ENCODE measurements around the gene JMJD4. TPM values are rescaled to one million over a fixed set of nuclear protein-coding genes. Genes with fewer than 3 reads are reported as not detected.

The JMJD4 gene
- total and polyA plus RNA-seq, 2 of the 4 experiments (the other 2 are of a cell fraction) = 24.6 to 28.5 TPM

GRCh38 chr1:227726924-227727599 is 8.0 kb downstream of the JMJD4 start:
- no peaks in the 10 kb centered on the region; the same call in 1 of the 2 replicates for H3K4me1 ChIP-seq (ENCODE audit: control insufficient read depth, insufficient read depth, low read length)
- no peak overlapping the region for H2BK15ac ChIP-seq (ENCODE audit: low read depth, low read length)
- no peak for ATAC-seq (ENCODE audit: low read depth)
- H2BK5ac ChIP-seq (ENCODE audit: low read depth, low read length, poor library complexity, severe bottlenecking) = no peak overlapping the region
- no peak overlapping the region for H3K27ac ChIP-seq (ENCODE audit: insufficient read depth, low read length)
- dilution Hi-C loops (cut with HindIII; ENCODE audit: low sequenced_read_pairs, unreplicated experiment) (no loop called here), in situ Hi-C loops (cut with MboI; ENCODE audit: low sequenced_read_pairs) (no loop called here), intact Hi-C loops (cut with micrococcal nuclease) (loop anchor here (5.0 kb wide), 1 partner anchor 165 kb away; the partner anchor contains the start of gene ZNF678)
- H3K4me3 ChIP-seq (ENCODE audit: insufficient read depth, low read depth, low read length) = no peak overlapping the region
- peaks cover 18% of the 10 kb centered on the region for H4K20me1 ChIP-seq (ENCODE audit: insufficient read depth, low read length)
- H4K5ac ChIP-seq (ENCODE audit: low read depth, low read length) = no peak overlapping the region
- no peak overlapping the region for H3K18ac ChIP-seq (ENCODE audit: low read depth, low read length)
- BruUV-seq (replicated peaks) = no TSS peak
- no peak overlapping the region for H3K14ac ChIP-seq (replicated peaks; ENCODE audit: low read depth, low read length)
- no peak overlapping the region for H4K91ac ChIP-seq (ENCODE audit: insufficient read depth, low read depth, low read length)
- no peak overlapping the region for H3K9ac ChIP-seq (ENCODE audit: low read depth, low read length)
- H4K8ac ChIP-seq (ENCODE audit: low read depth in 2 of 2, low read length in 2 of 2) = no peak overlapping the region
- H3K23ac ChIP-seq (ENCODE audit: low read depth, low read length) = no peak overlapping the region
- no peak overlapping the region for H2BK120ac ChIP-seq (ENCODE audit: low read depth, low read length)
- ChIA-PET POLR2A (ENCODE audit: unreplicated experiment) (no interaction called here), CTCF (interaction anchor here (0.7 kb wide), 1 partner anchor 12 kb away, joined by 3 read pairs; no protein-coding TSS in a partner anchor)
- 100% methylated on average over 1 of the region's 6 CpGs; no CpG with 5 or more reads in 1 of the 2 experiments for WGBS, 2 experiments (ENCODE audit: extremely low coverage in 2 of 2, insufficient read length in 1 of 2)
- H3K27me3 ChIP-seq (ENCODE audit: control insufficient read depth, insufficient read depth, low read length) = no peaks in the 10 kb centered on the region
- H3K79me1 ChIP-seq (ENCODE audit: low read depth in 1 of 2, low read length in 2 of 2) = peaks cover 0 to 4% of the 10 kb centered on the region in 2 experiments; a peak in 1 of 4 replicates
- TF ChIP-seq USF2 (IDR thresholded peaks at IDR 0.05; ENCODE audit: low read depth, low read length) (no peak), RFX5 (IDR thresholded peaks at IDR 0.05; ENCODE audit: low read depth, low read length) (no peak), MAZ (IDR thresholded peaks at IDR 0.05; ENCODE audit: borderline replicate concordance, low read depth, low read length) (no peak), BHLHE40 (IDR thresholded peaks at IDR 0.05; ENCODE audit: low read depth, low read length) (no peak), SMC3 (IDR thresholded peaks at IDR 0.05; ENCODE audit: low read depth, low read length) (no peak), FOS (IDR thresholded peaks at IDR 0.05; ENCODE audit: low read depth, low read length) (no peak), CTCF (conservative IDR thresholded peaks at IDR 0.05; ENCODE audit: low read depth, low read length) (no peak), RAD21 (IDR thresholded peaks at IDR 0.05; ENCODE audit: low read length) (no peak), MXI1 (IDR thresholded peaks at IDR 0.05; ENCODE audit: borderline replicate concordance, low read depth, low read length) (no peak), CEBPB (IDR thresholded peaks at IDR 0.05; ENCODE audit: low read depth, low read length) (no peak)
- no peak overlapping the region for H3K4me2 ChIP-seq (ENCODE audit: low read depth, low read length)
- H3K4ac ChIP-seq (ENCODE audit: low read depth, low read length) = no peak overlapping the region
- no peak for DNase-seq
- H2AFZ ChIP-seq (replicated peaks; ENCODE audit: low read length, poor library complexity) = no peak overlapping the region
- no peak overlapping the region for H2AK9ac ChIP-seq (replicated peaks; ENCODE audit: low read depth, low read length, poor library complexity)
- H2BK20ac ChIP-seq (ENCODE audit: low read depth, low read length) = no peak overlapping the region
- peaks cover 7% of the 10 kb centered on the region; the same call in 1 of the 2 replicates for H3K36me3 ChIP-seq (ENCODE audit: control insufficient read depth, insufficient read depth, low read length)
- H2AK5ac ChIP-seq (ENCODE audit: low read depth, low read length) = no peak overlapping the region
- peaks cover under 1% of the 10 kb centered on the region for H3K9me3 ChIP-seq (ENCODE audit: control insufficient read depth, insufficient read depth, low read length)
- no peak overlapping the region for H3K56ac ChIP-seq (ENCODE audit: extremely low read depth, insufficient read depth, low read length)
- no peaks in the 10 kb centered on the region; the same call in 1 of the 2 replicates for H3K9me1 ChIP-seq (ENCODE audit: insufficient read depth, low read length)
